Fibroblast of lung (primary cell): Measurements from ENCODE around the gene CORO2B.

Experiments
- EZH2 ChIP-seq: IDR thresholded peaks from 2 replicates; pipeline ENCODE4 v1.5.1; 2012; ENCODE audit warnings: low read length, control low read depth, mild to moderate bottlenecking; ENCODE audit errors: missing control alignments
- TF ChIP-seq, protein P1 (sequence below), 2 donors: IDR thresholded peaks in 1 of 2; conservative IDR thresholded peaks in 1 of 2; 1 replicate in 1 of 2; 2 replicates in 1 of 2; pipeline ENCODE4 v1.5.1; 2011 to 2012; ENCODE audit warnings: low read length in 2 of 2, control low read depth in 1 of 2, inconsistent platforms in 1 of 2, low read depth in 1 of 2, mild to moderate bottlenecking in 1 of 2

DNA sequence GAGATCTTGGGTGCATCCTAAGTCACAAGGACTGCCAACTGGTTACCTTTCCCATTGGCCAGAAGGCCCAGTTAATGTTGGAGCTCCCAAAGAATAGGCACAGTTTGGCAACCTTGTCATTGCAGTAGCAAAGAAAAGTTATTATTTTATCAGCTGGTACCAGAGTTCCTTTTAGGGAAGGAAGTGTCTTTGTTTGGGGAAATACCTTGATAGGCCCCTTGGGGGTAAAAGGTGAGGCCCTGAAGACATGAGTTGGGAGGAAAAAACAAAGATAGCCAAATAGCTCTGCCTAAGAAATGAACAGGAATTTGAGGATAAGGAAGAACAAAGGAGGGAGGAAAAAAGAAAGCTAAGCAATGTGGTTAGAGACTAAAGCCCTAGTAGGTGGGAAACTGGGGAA lies 156.1 kb downstream of the CORO2B start:
- TF ChIP-seq, protein P1, sequence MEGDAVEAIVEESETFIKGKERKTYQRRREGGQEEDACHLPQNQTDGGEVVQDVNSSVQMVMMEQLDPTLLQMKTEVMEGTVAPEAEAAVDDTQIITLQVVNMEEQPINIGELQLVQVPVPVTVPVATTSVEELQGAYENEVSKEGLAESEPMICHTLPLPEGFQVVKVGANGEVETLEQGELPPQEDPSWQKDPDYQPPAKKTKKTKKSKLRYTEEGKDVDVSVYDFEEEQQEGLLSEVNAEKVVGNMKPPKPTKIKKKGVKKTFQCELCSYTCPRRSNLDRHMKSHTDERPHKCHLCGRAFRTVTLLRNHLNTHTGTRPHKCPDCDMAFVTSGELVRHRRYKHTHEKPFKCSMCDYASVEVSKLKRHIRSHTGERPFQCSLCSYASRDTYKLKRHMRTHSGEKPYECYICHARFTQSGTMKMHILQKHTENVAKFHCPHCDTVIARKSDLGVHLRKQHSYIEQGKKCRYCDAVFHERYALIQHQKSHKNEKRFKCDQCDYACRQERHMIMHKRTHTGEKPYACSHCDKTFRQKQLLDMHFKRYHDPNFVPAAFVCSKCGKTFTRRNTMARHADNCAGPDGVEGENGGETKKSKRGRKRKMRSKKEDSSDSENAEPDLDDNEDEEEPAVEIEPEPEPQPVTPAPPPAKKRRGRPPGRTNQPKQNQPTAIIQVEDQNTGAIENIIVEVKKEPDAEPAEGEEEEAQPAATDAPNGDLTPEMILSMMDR (conservative IDR thresholded peaks at IDR 0.05 in 1 of 2, IDR thresholded peaks at IDR 0.05 in 1 of 2; ENCODE audit: low read depth in 1 of 2, low read length in 2 of 2) = no peak
- no peak for TF ChIP-seq EZH2
